Liver (tissue), 9 donors: ENCODE results near the gene FAM234B. TPM values are rescaled to one million over a fixed set of nuclear protein-coding genes. Genes with fewer than 3 reads are reported as not detected.

Experiments used
- DNase-seq: peaks from one replicate; pipeline ENCODE4 v3.0.0-alpha.2; 2017; ENCODE audit warnings: low spot score
- H3K27ac ChIP-seq, 2 donors: one replicate each; pipeline ENCODE4 v1.7.0; 2013; ENCODE audit warnings: inconsistent platforms in 2 of 2, low read length in 2 of 2, control low read depth in 1 of 2, low read depth in 1 of 2, mild to moderate bottlenecking in 1 of 2
- H3K27me3 ChIP-seq, 4 donors: one replicate each; pipeline versions ENCODE4 v1.6.1 to v1.7.0; 2013; ENCODE audit warnings: low read length in 3 of 4, inconsistent platforms in 1 of 4, mild to moderate bottlenecking in 1 of 4, moderate library complexity in 1 of 4; ENCODE audit not compliant: control insufficient read depth in 4 of 4, insufficient read depth in 4 of 4
- H3K36me3 ChIP-seq, 4 donors: one replicate each; pipeline versions ENCODE4 v1.6.1 to v1.7.0; 2013; ENCODE audit warnings: low read length in 3 of 4, mild to moderate bottlenecking in 3 of 4, low read depth in 1 of 4, moderate library complexity in 1 of 4; ENCODE audit not compliant: control insufficient read depth in 4 of 4, insufficient read depth in 3 of 4
- H3K4me1 ChIP-seq, 4 donors: one replicate each; pipeline versions ENCODE4 v1.6.1 to v1.7.0; 2013; ENCODE audit warnings: low read length in 3 of 4, mild to moderate bottlenecking in 3 of 4, moderate library complexity in 1 of 4; ENCODE audit not compliant: control insufficient read depth in 4 of 4, insufficient read depth in 4 of 4
- H3K4me3 ChIP-seq, 3 donors: one replicate each; pipeline versions ENCODE4 v1.6.1 to v1.7.0; 2013; ENCODE audit warnings: low read length in 3 of 3, control low read depth in 1 of 3, low read depth in 1 of 3, mild to moderate bottlenecking in 1 of 3
- H3K9ac ChIP-seq, 2 donors: one replicate each; pipeline ENCODE4 v1.7.0; 2013; ENCODE audit warnings: low read length in 2 of 2, mild to moderate bottlenecking in 2 of 2, moderate library complexity in 2 of 2, control low read depth in 1 of 2, low read depth in 1 of 2
- H3K9me3 ChIP-seq, 4 donors: one replicate each; pipeline versions ENCODE4 v1.6.1 to v1.7.0; 2013; ENCODE audit warnings: low read length in 3 of 4; ENCODE audit not compliant: control insufficient read depth in 4 of 4
- ATF3 ChIP-seq: IDR thresholded peaks from 2 replicates; pipeline ENCODE4 v1.6.1; 2016; ENCODE audit warnings: antibody characterized with exemption
- CTCF ChIP-seq: fragments of 150-350 bp; IDR thresholded peaks from 2 replicates; pipeline ENCODE4 v1.5.1; 2017; ENCODE audit warnings: improper control_type of control experiment, low read depth, low read length; ENCODE audit not compliant: missing input control
- EGR1 ChIP-seq, 2 donors: IDR thresholded peaks; 2 replicates each; pipeline ENCODE4 v1.6.1; 2016 to 2018; ENCODE audit warnings: antibody characterized with exemption in 2 of 2, low read depth in 2 of 2
- FOXA1 ChIP-seq: IDR thresholded peaks from 2 replicates; pipeline ENCODE4 v1.6.1; 2016; ENCODE audit warnings: antibody characterized with exemption
- FOXA2 ChIP-seq: IDR thresholded peaks from 2 replicates; pipeline ENCODE4 v1.6.1; 2016; ENCODE audit warnings: antibody characterized with exemption
- GABPA ChIP-seq, 2 donors: IDR thresholded peaks in 1 of 2; conservative IDR thresholded peaks in 1 of 2; 2 replicates each; pipeline ENCODE4 v1.6.1; 2016; ENCODE audit warnings: antibody characterized with exemption in 2 of 2, mild to moderate bottlenecking in 1 of 2, moderate library complexity in 1 of 2
- HNF4A ChIP-seq, 2 donors: conservative IDR thresholded peaks; 2 replicates each; pipeline ENCODE4 v1.6.1; 2016; ENCODE audit warnings: antibody characterized with exemption in 2 of 2, mild to moderate bottlenecking in 2 of 2
- HNF4G ChIP-seq: IDR thresholded peaks from 2 replicates; pipeline ENCODE4 v1.6.1; 2016; ENCODE audit warnings: antibody characterized with exemption
- JUND ChIP-seq, 2 donors: IDR thresholded peaks; 2 replicates each; pipeline ENCODE4 v1.6.1; 2016; ENCODE audit warnings: antibody characterized with exemption in 2 of 2
- NR2F2 ChIP-seq: IDR thresholded peaks from 2 replicates; pipeline ENCODE4 v1.6.1; 2016; ENCODE audit warnings: antibody characterized with exemption
- RAD21 ChIP-seq, 2 donors: IDR thresholded peaks; 2 replicates each; pipeline ENCODE4 v1.6.1; 2016; ENCODE audit warnings: antibody characterized with exemption in 2 of 2, mild to moderate bottlenecking in 2 of 2
- REST ChIP-seq: IDR thresholded peaks from 2 replicates; pipeline ENCODE4 v1.6.1; 2016; ENCODE audit warnings: antibody characterized with exemption, mild to moderate bottlenecking
- RXRA ChIP-seq, 2 donors: IDR thresholded peaks; 2 replicates each; pipeline ENCODE4 v1.6.1; 2017 to 2018; ENCODE audit warnings: antibody characterized with exemption in 2 of 2, mild to moderate bottlenecking in 1 of 2
- SP1 ChIP-seq: IDR thresholded peaks from 2 replicates; pipeline ENCODE4 v1.6.1; 2018; ENCODE audit warnings: antibody characterized with exemption, mild to moderate bottlenecking
- TAF1 ChIP-seq: conservative IDR thresholded peaks from 2 replicates; pipeline ENCODE4 v1.6.1; 2016; ENCODE audit warnings: antibody characterized with exemption, mild to moderate bottlenecking
- YY1 ChIP-seq: IDR thresholded peaks from 2 replicates; pipeline ENCODE4 v1.6.1; 2016; ENCODE audit warnings: antibody characterized with exemption, mild to moderate bottlenecking
- ZBTB33 ChIP-seq: IDR thresholded peaks from 2 replicates; pipeline ENCODE4 v1.6.1; 2016; ENCODE audit warnings: antibody characterized with exemption
- WGBS: extraction: QIAGEN DNeasy Blood & Tissue Kit; methylation state at CpG from one replicate; pipeline ENCODE4 v1.1.7; 2013; 5-methylcytosine and 5-hydroxymethylcytosine counted together
- polyA plus RNA-seq, 2 donors: library from polyadenylated mRNA; stranded (reverse) in 1 of 2; unstranded in 1 of 2; fragments of 200-250 nt in 1 of 2; fragments of >200 nt in 1 of 2; fragmentation: Nextera tagmentation in 1 of 2; extraction: Ambion mirVana in 1 of 2; gene quantifications; one replicate each; pipeline versions ENCODE4 v1.2.1 to v1.2.3, GENCODE V29; 2013 to 2015
- total RNA-seq, 2 donors: library from RNA; depleted of rRNA; stranded (reverse); fragments of >200 nt; gene quantifications; one replicate each; pipeline ENCODE4 v1.2.3, GENCODE V29; 2014
- donor health status: healthy.
- donor health status: healthy.
- donor health status: healthy.
- donor health status: healthy.
- donor health status: healthy.

FAM234B gene
- total and polyA plus RNA-seq, 4 donors, result 1.7 to 8.0 (median 3.2) TPM

- Histone ChIP-seq H3K9ac (no peak overlapping the region), H3K36me3 (peaks cover 0 to 5% (median 2%) of the 10 kb centered on the region in 4 donors), H3K27me3 (no peaks in the 10 kb centered on the region), H3K4me1 (no peaks in the 10 kb centered on the region), H3K9me3 (no peaks in the 10 kb centered on the region), H3K4me3 (no peak overlapping the region), H3K27ac (no peak overlapping the region)
- DNase-seq, result no peak
- TF ChIP-seq JUND (IDR thresholded peaks at IDR 0.05) (no peak), REST (no peak), SP1 (no peak), RXRA (IDR thresholded peaks at IDR 0.05) (no peak), GABPA (IDR thresholded peaks at IDR 0.05 in 1 of 2, conservative IDR thresholded peaks at IDR 0.05 in 1 of 2) (no peak), FOXA2 (no peak), ZBTB33 (no peak), EGR1 (IDR thresholded peaks at IDR 0.05; ENCODE audit: low read depth in 2 of 2) (no peak), RAD21 (IDR thresholded peaks at IDR 0.05) (no peak)
- WGBS, result 94% methylated on average over 3 of the region's 3 CpGs
These were observed 30.4 kb downstream of the FAM234B start for GRCh38 chr12:13074396-13075117.

- no peak overlapping the region for H3K4me3 ChIP-seq
- no peak for DNase-seq
- no peak overlapping the region for H3K27ac ChIP-seq
- peaks cover 2 to 5% (median 3%) of the 10 kb centered on the region in 4 donors for H3K36me3 ChIP-seq
- no peak overlapping the region for H3K9ac ChIP-seq
- no peaks in the 10 kb centered on the region for H3K27me3 ChIP-seq
- no peaks in the 10 kb centered on the region for H3K9me3 ChIP-seq
- TF ChIP-seq CTCF, result no peak
- TF ChIP-seq YY1, result no peak
- no peak for TF ChIP-seq JUND (IDR thresholded peaks at IDR 0.05)
- TF ChIP-seq NR2F2, result no peak
- TF ChIP-seq FOXA1, result no peak
- no peak for TF ChIP-seq ATF3
- TF ChIP-seq REST, result no peak
- no peak for TF ChIP-seq HNF4G
- TF ChIP-seq HNF4A (conservative IDR thresholded peaks at IDR 0.05), result no peak
- no peak for TF ChIP-seq SP1
- TF ChIP-seq TAF1, result no peak
- TF ChIP-seq EGR1 (IDR thresholded peaks at IDR 0.05; ENCODE audit: low read depth in 2 of 2), result no peak
- TF ChIP-seq ZBTB33, result no peak
- no peak for TF ChIP-seq FOXA2
- no peaks in the 10 kb centered on the region for H3K4me1 ChIP-seq
These were observed 30.9 kb downstream of the FAM234B start for GRCh38 chr12:13075118-13075480.
